ENCODE results near the gene CA6.

- TF ChIP-seq CTCF (IDR thresholded peaks at IDR 0.05): no peak
- TF ChIP-seq POLR2A (IDR thresholded peaks at IDR 0.05): no peak
Observed at GRCh38 chr1:8947127-8947691, 1.5 kb downstream of the CA6 start.

Measured in breast epithelium (tissue), 3 donors.